CD4-positive, alpha-beta T cell (primary cell): Measurements from ENCODE around the gene ZMYM2. TPM values are rescaled to one million over a fixed set of nuclear protein-coding genes. Genes with fewer than 3 reads are reported as not detected.
"Not testable (repeated sequence)": the region's sequence is repeated elsewhere in the genome, so short reads cannot be mapped to it uniquely, and the experiment has no call there.

Experiments used
- ATAC-seq: fragments of 200-7000 bp; cut with Tn5 transposase; one replicate; pipeline ENCODE4 v1.10.0; 2022; ENCODE audit warnings: mild to moderate bottlenecking; ENCODE audit not compliant: poor library complexity
- CTCF ChIA-PET: fragments of 350-600 bp; sonication (Branson Sonifier 250); formaldehyde crosslinking; loops from one replicate; lab custom pipeline; 2021; ENCODE audit warnings: antibody characterized with exemption, inconsistent platforms; lab: Charles Lee
- POLR2A ChIA-PET: fragments of 350-600 bp; sonication (Branson Sonifier 250); formaldehyde crosslinking; loops from one replicate; lab custom pipeline; 2021; ENCODE audit warnings: antibody characterized with exemption, inconsistent platforms; lab: Charles Lee
- DNase-seq, 14 experiments: peaks; one replicate each; pipeline ENCODE4 v3.0.0-alpha.2; 2013 to 2020; ENCODE audit warnings: mixed read lengths in 2 of 14
- H3K27ac ChIP-seq, 2 donors: one replicate each; pipeline versions ENCODE4 v1.5.1 to v1.7.0; 2013; ENCODE audit warnings: low read length in 2 of 2, low read depth in 1 of 2, mild to moderate bottlenecking in 1 of 2
- H3K27me3 ChIP-seq, 2 experiments: 1 replicate in 1 of 2; 2 replicates in 1 of 2; pipeline versions ENCODE4 v1.6.1 to v1.7.0; 2013; ENCODE audit warnings: low read length in 2 of 2, control low read depth in 1 of 2, mild to moderate bottlenecking in 1 of 2, moderate library complexity in 1 of 2; ENCODE audit not compliant: insufficient read depth in 2 of 2, control insufficient read depth in 1 of 2
- H3K36me3 ChIP-seq: one replicate; pipeline ENCODE4 v1.6.1; 2013; ENCODE audit warnings: low read length, control low read depth; ENCODE audit not compliant: insufficient read depth
- H3K4me1 ChIP-seq: one replicate; pipeline ENCODE4 v1.6.1; 2013; ENCODE audit warnings: low read length, control low read depth; ENCODE audit not compliant: insufficient read depth
- H3K4me3 ChIP-seq: one replicate; pipeline ENCODE4 v1.5.1; 2013; ENCODE audit warnings: mild to moderate bottlenecking, low read length, moderate library complexity
- H3K9me3 ChIP-seq, 2 experiments: 1 replicate in 1 of 2; 2 replicates in 1 of 2; pipeline versions ENCODE4 v1.6.1 to v1.7.0; 2013; ENCODE audit warnings: low read length in 2 of 2, mild to moderate bottlenecking in 2 of 2, control low read depth in 1 of 2, moderate library complexity in 1 of 2; ENCODE audit not compliant: control insufficient read depth in 1 of 2, insufficient read depth in 1 of 2
- H3K27ac Mint-ChIP-seq: one replicate; pipeline ENCODE4 v1.8.0; 2020; ENCODE audit warnings: mixed read lengths
- H3K27me3 Mint-ChIP-seq: one replicate; pipeline ENCODE4 v1.8.0; 2021; ENCODE audit warnings: mixed read lengths
- H3K36me3 Mint-ChIP-seq: one replicate; pipeline ENCODE4 v1.8.0; 2021; ENCODE audit warnings: low read depth, mixed read lengths
- H3K4me1 Mint-ChIP-seq: one replicate; pipeline ENCODE4 v1.8.0; 2021; ENCODE audit warnings: low read depth, mixed read lengths
- H3K4me3 Mint-ChIP-seq: one replicate; pipeline ENCODE4 v1.8.0; 2020; ENCODE audit warnings: mild to moderate bottlenecking, mixed read lengths
- H3K9me3 Mint-ChIP-seq: one replicate; pipeline ENCODE4 v1.8.0; 2020; ENCODE audit warnings: mixed read lengths
- intact Hi-C, 2 experiments: fragments of 100-400 bp; cut with DNase I in 1 of 2; cut with micrococcal nuclease in 1 of 2; formaldehyde crosslinking; loops; one replicate each; pipeline versions ENCODE4 v1.15.1 to v1.9.0; 2023 to 2025; cut with DNase I, micrococcal nuclease
- total RNA-seq, 174 experiments: library from RNA in 2 of 174; stranded (reverse) in 2 of 174; gene quantifications; one replicate each; pipeline ENCODE4 v1.2.3 and lab custom pipeline; 2021 to 2026
- TF ChIP-seq, protein P1 (sequence below): fragments of 200-600 bp; IDR thresholded peaks from one replicate; pipeline ENCODE4 v1.8.0; 2022; ENCODE audit warnings: antibody characterized with exemption, mild to moderate bottlenecking

Gene ZMYM2
- total RNA-seq, 2 experiments from 2014 or later: 106 to 110 TPM

DNA sequence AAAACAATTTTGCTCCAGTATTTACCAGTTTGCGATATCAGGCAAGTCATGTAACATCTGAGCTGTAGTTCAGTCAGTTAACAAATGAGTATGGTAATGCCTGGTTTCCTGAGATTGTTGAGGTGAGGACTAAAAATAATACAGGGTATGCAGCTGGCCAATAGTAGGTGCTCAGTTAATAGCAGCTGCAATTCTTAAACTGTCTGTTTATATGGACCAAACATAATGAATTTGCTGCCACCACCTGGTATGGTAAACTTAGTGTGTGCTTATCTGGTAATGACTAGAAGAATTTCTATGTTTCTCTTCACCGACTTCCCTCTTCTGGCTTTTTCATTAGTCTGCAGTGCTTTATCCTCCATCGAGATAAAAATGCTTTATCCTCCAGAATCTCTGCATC is 9.1 kb downstream of the ZMYM2 start:
- TF ChIP-seq, protein P1, sequence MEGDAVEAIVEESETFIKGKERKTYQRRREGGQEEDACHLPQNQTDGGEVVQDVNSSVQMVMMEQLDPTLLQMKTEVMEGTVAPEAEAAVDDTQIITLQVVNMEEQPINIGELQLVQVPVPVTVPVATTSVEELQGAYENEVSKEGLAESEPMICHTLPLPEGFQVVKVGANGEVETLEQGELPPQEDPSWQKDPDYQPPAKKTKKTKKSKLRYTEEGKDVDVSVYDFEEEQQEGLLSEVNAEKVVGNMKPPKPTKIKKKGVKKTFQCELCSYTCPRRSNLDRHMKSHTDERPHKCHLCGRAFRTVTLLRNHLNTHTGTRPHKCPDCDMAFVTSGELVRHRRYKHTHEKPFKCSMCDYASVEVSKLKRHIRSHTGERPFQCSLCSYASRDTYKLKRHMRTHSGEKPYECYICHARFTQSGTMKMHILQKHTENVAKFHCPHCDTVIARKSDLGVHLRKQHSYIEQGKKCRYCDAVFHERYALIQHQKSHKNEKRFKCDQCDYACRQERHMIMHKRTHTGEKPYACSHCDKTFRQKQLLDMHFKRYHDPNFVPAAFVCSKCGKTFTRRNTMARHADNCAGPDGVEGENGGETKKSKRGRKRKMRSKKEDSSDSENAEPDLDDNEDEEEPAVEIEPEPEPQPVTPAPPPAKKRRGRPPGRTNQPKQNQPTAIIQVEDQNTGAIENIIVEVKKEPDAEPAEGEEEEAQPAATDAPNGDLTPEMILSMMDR: no peak
- H3K27me3 ChIP-seq: no peaks in the 10 kb centered on the region
- H3K9me3 ChIP-seq: no peaks in the 10 kb centered on the region
- H3K4me3 Mint-ChIP-seq: no peak overlapping the region
- POLR2A ChIA-PET: no interaction called here
- no peaks in the 10 kb centered on the region for H3K9me3 Mint-ChIP-seq
- H3K36me3 ChIP-seq: peaks cover 39% of the 10 kb centered on the region
- H3K4me1 Mint-ChIP-seq: peaks cover 23% of the 10 kb centered on the region
- no peaks in the 10 kb centered on the region for H3K27me3 Mint-ChIP-seq
- peaks cover 8% of the 10 kb centered on the region for H3K36me3 Mint-ChIP-seq
- no peak overlapping the region for H3K27ac Mint-ChIP-seq
- intact Hi-C loops: loop anchor here in 1 of 2 experiments (10.0 kb wide), 2 partner anchors 597 to 1207 kb away; partner anchors contain the start of genes IFT88, MRPL57 and SKA3
- peaks cover 20% of the 10 kb centered on the region for H3K4me1 ChIP-seq
- H3K4me3 ChIP-seq: no peak overlapping the region
- CTCF ChIA-PET: interaction anchor here (1.8 kb wide), 1 partner anchor 8 kb away, joined by 7 read pairs; no protein-coding TSS in a partner anchor
- H3K27ac ChIP-seq: no peak overlapping the region
- DNase-seq (no peak), ATAC-seq (no peak)

DNA sequence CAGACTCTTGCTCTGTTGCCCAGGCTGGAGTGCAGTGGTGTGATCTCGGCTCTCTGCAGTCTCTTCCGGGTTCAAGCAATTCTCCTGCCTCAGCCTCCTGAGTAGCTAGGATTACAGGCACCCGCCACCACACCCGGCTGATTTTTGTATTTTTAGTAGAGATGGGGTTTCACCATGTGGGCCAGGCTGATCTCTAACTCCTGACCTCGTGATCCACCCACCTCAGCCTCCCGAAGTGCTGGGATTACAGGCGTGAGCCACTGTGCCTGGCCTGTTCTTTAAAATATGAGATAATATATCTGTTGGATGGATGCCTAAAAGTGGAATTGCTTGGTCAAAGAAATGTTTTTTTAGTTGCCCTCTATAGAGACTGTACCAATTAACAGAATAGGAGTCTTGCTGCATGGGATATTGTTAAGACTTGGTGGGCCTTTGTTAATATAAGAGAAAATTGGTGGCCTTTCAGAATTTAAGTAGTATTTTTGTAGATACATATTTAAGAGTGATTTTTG is 16.0 kb downstream of the ZMYM2 start:
- H3K4me1 ChIP-seq, POLR2A ChIA-PET, H3K27me3 Mint-ChIP-seq, H3K4me3 Mint-ChIP-seq, H3K27ac ChIP-seq, DNase-seq, H3K4me3 ChIP-seq, CTCF ChIA-PET, H3K9me3 Mint-ChIP-seq, intact Hi-C loops, H3K27ac Mint-ChIP-seq, ATAC-seq, H3K27me3 ChIP-seq: not testable (repeated sequence)
- H3K9me3 ChIP-seq: peaks cover 12 to 13% of the 10 kb centered on the region in 2 experiments
- peaks cover 47% of the 10 kb centered on the region for H3K36me3 ChIP-seq
- Mint-ChIP-seq H3K36me3 (peaks cover 62% of the 10 kb centered on the region), H3K4me1 (peaks cover 35% of the 10 kb centered on the region)

DNA sequence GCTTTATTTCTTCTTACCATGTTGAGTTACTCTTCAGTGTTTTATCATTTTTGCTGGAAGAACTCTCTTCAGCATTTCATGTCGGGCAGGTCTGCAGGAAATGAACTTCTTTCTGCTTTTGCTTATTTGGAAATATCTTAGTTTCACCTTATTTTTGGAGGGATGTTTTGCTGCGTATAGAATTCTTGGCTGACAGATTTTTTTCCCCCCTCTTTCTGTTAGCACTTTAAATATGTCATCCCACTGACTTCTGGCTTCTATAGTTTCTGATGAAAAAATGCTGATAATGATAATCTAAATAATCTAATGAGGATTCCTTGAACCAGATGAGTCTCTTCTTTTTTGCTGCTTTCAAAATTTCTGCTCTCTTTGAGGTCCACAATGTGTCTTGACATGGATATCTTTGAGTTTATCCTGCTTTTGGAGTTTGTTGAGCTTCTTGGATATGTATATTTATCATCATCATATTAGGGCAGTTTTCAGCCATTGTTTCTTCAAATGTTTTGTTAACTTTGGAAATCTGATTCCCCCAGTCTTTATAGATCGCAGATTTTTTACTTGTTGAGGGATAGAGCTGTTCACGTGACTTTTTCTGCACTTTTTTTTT is 20.4 kb downstream of the ZMYM2 start:
- H3K4me1 ChIP-seq: peaks cover 8% of the 10 kb centered on the region
- H3K27me3 Mint-ChIP-seq: no peaks in the 10 kb centered on the region
- H3K27ac Mint-ChIP-seq: no peak overlapping the region
- H3K4me3 ChIP-seq: no peak overlapping the region
- peaks cover 10% of the 10 kb centered on the region for H3K9me3 Mint-ChIP-seq
- no peaks in the 10 kb centered on the region for H3K27me3 ChIP-seq
- CTCF ChIA-PET: interaction anchor here (0.5 kb wide), 1 partner anchor 61 kb away, joined by 3 read pairs; no protein-coding TSS in a partner anchor
- H3K36me3 Mint-ChIP-seq: peaks cover 89% of the 10 kb centered on the region
- intact Hi-C loops: no loop called here
- no peak overlapping the region for H3K27ac ChIP-seq
- peaks cover 52% of the 10 kb centered on the region for H3K4me1 Mint-ChIP-seq
- no peak for ATAC-seq
- peaks cover 12 to 13% of the 10 kb centered on the region in 2 experiments for H3K9me3 ChIP-seq
- POLR2A ChIA-PET: no interaction called here
- H3K4me3 Mint-ChIP-seq: no peak overlapping the region
- no peak for DNase-seq
- TF ChIP-seq, protein P1: no peak
- H3K36me3 ChIP-seq: peaks cover 52% of the 10 kb centered on the region
